PFSK-1 (cell line): Measurements from ENCODE around the gene POU2AF1.

Source experiments
- FOXP2 ChIP-seq: optimal IDR thresholded peaks from 2 replicates; pipeline ENCODE3; 2011; ENCODE audit warnings: borderline replicate concordance, control low read depth, inconsistent platforms; ENCODE audit not compliant: insufficient read depth; ENCODE audit errors: extremely low read length, extremely low read depth
- POLR2AphosphoS5 ChIP-seq: IDR thresholded peaks from 2 replicates; pipeline ENCODE4 v1.6.1; 2012; ENCODE audit warnings: low read depth, mild to moderate bottlenecking, control low read depth, low read length, moderate library complexity
- SIN3A ChIP-seq: IDR thresholded peaks from 2 replicates; pipeline ENCODE4 v1.6.1; 2012; ENCODE audit warnings: mild to moderate bottlenecking, low read length, moderate library complexity, borderline replicate concordance; ENCODE audit not compliant: insufficient read depth
- TAF1 ChIP-seq: IDR thresholded peaks from 2 replicates; pipeline ENCODE4 v1.6.1; 2012; ENCODE audit warnings: low read length, control low read depth, borderline replicate concordance; ENCODE audit not compliant: insufficient read depth
- TF ChIP-seq, protein P1 (sequence below), 2 experiments: IDR thresholded peaks; 2 replicates each; pipeline versions ENCODE4 v1.6.1 to v1.8.0; 2011 to 2012; ENCODE audit warnings: low read depth in 2 of 2, low read length in 2 of 2, control low read depth in 1 of 2, inconsistent platforms in 1 of 2, mild to moderate bottlenecking in 1 of 2, moderate library complexity in 1 of 2; ENCODE audit not compliant: insufficient read depth in 1 of 2

Gene POU2AF1

DNA sequence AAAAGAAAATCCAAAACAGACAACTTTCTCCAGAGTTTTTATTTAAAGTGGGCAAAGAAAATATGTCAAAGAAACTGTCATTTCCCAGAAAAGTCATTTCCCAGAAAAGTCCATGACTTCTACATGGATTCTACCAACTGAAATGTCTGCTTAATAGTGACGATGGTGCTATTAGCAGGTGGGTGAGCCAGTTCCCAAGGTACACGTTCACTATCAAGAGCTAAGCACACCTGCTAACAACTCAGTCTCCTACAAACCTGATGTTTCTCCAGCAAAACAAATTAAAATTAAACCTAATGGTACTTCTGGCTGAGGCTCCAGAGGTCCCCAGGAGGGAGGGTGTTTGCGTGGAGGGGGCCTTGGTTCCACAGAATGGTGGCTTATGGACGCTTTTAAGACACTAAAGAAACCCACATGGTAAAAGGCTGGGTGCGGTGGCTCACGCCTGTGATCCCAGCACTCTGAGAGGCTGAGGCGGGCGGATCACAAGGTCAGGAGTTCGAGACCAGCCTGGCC, 26.8 kb downstream of the POU2AF1 start:
- TF ChIP-seq, protein P1, sequence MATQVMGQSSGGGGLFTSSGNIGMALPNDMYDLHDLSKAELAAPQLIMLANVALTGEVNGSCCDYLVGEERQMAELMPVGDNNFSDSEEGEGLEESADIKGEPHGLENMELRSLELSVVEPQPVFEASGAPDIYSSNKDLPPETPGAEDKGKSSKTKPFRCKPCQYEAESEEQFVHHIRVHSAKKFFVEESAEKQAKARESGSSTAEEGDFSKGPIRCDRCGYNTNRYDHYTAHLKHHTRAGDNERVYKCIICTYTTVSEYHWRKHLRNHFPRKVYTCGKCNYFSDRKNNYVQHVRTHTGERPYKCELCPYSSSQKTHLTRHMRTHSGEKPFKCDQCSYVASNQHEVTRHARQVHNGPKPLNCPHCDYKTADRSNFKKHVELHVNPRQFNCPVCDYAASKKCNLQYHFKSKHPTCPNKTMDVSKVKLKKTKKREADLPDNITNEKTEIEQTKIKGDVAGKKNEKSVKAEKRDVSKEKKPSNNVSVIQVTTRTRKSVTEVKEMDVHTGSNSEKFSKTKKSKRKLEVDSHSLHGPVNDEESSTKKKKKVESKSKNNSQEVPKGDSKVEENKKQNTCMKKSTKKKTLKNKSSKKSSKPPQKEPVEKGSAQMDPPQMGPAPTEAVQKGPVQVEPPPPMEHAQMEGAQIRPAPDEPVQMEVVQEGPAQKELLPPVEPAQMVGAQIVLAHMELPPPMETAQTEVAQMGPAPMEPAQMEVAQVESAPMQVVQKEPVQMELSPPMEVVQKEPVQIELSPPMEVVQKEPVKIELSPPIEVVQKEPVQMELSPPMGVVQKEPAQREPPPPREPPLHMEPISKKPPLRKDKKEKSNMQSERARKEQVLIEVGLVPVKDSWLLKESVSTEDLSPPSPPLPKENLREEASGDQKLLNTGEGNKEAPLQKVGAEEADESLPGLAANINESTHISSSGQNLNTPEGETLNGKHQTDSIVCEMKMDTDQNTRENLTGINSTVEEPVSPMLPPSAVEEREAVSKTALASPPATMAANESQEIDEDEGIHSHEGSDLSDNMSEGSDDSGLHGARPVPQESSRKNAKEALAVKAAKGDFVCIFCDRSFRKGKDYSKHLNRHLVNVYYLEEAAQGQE (IDR thresholded peaks at IDR 0.05; ENCODE audit: insufficient read depth in 1 of 2, low read depth in 2 of 2, low read length in 2 of 2): no peak
- no peak for TF ChIP-seq POLR2AphosphoS5
- no peak for TF ChIP-seq FOXP2
- TF ChIP-seq SIN3A: no peak
- TF ChIP-seq TAF1: no peak

DNA sequence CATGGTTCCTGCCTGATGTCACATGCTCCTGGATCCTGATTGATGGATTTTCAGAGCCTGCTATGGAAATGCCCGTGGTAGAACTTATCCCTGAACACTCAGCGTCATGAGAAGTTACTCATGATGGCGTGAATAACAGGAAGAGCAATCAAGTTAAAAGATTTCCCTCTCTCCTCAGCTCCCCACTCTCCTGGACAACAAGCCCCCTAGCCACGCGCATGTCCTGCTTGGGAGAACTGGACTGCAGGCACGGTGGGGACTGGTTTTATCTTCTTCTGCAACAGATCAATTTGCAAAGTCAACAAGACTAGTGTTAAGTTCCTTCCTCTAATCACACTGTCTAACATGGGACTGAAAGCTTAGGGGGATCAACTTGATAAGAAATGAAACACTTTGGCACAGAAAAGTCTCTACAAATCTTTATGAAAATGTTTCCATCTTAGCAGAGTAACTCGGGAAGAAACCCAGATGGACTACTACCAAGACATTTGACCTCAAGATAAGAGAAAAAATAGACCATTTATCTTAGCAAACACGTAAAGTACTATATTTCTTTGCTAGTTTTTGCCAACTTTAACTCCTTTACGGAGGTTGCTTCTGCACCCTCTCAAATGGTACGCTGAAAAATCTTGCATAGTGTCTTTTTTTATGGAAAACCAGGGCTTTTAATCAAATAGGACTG, 27.6 kb downstream of the POU2AF1 start:
- TF ChIP-seq SIN3A (no peak), FOXP2 (no peak), TAF1 (no peak), POLR2AphosphoS5 (no peak)
- TF ChIP-seq, protein P1 (IDR thresholded peaks at IDR 0.05; ENCODE audit: insufficient read depth in 1 of 2, low read depth in 2 of 2, low read length in 2 of 2): no peak

DNA sequence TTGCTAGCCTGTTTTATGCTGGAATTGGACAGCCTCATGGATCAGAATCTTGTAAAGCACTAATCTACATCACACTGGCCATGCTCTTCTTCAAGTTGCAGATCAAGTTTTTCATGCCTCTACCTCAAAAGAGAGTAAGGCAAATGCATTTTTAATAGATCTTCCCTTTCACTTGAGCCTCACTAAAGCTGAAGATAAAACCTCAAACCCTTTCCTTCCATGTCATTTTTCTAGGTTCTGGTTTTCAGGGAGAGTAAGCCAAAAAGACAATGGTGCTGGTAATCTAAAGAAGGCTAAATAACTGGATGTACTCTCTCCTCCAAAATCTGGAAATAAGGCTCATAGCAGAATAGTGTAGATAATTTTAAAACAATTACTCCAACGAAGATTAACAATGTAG, 28.3 kb downstream of the POU2AF1 start:
- TF ChIP-seq TAF1 (no peak), FOXP2 (no peak), SIN3A (no peak), POLR2AphosphoS5 (no peak)
- TF ChIP-seq, protein P1 (IDR thresholded peaks at IDR 0.05; ENCODE audit: insufficient read depth in 1 of 2, low read depth in 2 of 2, low read length in 2 of 2): no peak

DNA sequence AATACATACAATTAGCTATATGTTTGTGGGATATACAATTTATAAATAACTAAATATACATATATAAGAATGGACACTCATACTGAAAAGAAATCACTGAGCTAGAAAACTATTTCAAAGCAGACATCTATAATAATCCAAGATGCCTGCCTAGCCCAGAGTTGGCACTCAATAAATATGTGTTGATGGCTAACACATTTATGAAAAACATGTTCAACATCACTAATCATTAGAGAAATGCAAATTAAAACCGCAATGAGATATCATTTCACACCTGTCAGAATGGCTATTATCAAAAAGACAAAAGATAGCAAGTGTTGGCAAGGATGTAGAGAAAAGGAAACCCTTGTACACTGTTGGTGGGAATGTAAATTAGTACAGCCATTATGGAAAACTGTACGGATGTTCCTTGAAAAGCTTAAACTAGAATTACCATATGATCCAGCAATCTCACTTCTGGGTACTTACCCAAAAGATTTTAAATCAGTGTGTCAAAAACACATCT, 29.8 kb downstream of the POU2AF1 start:
- TF ChIP-seq SIN3A (no peak), TAF1 (no peak), POLR2AphosphoS5 (no peak), FOXP2 (no peak)
- TF ChIP-seq, protein P1 (IDR thresholded peaks at IDR 0.05; ENCODE audit: insufficient read depth in 1 of 2, low read depth in 2 of 2, low read length in 2 of 2): no peak
